ENCODE data around the gene SART1.

The SART1 gene

DNA sequence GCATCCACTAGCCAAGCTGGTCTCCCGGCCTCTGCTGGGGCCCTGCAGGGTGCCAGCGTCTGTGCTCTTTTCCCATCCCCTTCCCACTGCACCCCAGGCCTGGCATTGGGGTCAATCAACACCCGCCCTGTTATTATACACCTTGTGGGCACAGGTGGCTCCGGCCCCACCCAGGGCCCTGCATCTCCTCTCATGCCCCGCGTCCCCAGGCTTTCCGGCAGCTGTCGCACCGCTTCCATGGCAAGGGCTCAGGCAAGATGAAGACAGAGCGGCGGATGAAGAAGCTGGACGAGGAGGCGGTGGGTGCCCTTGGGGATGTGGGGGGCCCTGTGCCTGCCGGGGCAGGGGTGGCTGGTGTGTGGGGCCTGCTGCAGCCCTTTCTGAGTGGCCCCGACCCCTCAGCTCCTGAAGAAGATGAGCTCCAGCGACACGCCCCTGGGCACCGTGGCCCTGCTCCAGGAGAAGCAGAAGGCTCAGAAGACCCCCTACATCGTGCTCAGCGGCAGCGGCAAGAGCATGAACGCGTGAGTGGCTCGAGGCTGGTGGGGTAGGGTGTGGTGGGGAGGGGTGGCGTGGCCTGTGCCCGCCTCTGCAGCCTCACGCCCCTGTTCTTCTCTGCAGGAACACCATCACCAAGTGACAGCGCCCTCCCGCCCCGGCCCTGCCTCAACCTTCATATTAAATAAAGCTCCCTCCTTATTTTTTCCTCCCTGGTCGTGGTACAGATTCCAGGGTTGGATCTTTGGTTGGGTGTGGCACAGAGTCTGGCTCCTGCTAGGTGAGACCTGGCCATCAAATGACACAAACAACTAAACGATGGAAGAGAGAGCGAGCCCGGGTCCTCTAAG lies 17.1 kb downstream of the SART1 start:
- H3K27me3 ChIP-seq (ENCODE audit: insufficient read depth, low read depth, severe bottlenecking): no peaks in the 10 kb centered on the region
- H3K4me3 ChIP-seq (ENCODE audit: low read depth, low read length): no peak overlapping the region
- TF ChIP-seq, protein P1, sequence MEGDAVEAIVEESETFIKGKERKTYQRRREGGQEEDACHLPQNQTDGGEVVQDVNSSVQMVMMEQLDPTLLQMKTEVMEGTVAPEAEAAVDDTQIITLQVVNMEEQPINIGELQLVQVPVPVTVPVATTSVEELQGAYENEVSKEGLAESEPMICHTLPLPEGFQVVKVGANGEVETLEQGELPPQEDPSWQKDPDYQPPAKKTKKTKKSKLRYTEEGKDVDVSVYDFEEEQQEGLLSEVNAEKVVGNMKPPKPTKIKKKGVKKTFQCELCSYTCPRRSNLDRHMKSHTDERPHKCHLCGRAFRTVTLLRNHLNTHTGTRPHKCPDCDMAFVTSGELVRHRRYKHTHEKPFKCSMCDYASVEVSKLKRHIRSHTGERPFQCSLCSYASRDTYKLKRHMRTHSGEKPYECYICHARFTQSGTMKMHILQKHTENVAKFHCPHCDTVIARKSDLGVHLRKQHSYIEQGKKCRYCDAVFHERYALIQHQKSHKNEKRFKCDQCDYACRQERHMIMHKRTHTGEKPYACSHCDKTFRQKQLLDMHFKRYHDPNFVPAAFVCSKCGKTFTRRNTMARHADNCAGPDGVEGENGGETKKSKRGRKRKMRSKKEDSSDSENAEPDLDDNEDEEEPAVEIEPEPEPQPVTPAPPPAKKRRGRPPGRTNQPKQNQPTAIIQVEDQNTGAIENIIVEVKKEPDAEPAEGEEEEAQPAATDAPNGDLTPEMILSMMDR (IDR thresholded peaks at IDR 0.05; ENCODE audit: low read depth, low read length): no peak
- DNase-seq: no peak
- no peak overlapping the region for H3K27ac ChIP-seq
- H3K9me3 ChIP-seq (ENCODE audit: severe bottlenecking): no peaks in the 10 kb centered on the region
- H3K36me3 ChIP-seq: peaks cover 31% of the 10 kb centered on the region

DNA sequence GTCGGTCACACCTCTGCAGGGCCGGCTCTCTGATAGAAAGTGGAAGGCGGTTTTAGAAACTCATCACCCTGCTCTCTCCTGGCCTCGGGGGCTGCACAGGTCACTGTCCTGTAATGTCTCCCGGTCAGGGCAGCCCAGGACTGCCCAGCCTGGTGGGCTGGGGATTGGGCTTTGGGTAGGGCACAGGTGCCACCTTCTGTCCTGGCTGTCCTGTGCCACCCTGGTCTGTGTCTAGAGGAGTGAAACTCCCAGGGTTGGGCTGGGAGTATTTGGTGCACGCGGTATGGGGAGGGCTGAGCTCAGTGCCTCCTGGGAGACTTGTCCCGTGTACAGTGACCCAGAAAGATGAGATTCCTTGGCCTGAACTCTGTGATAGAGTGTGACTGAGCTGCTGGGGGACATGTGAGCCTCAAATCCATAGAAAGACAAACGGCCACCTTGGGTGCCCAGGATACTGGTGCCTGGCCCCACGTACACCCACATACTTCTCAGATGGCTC lies 17.8 kb downstream of the SART1 start:
- TF ChIP-seq, protein P1 (IDR thresholded peaks at IDR 0.05; ENCODE audit: low read depth, low read length): no peak
- Histone ChIP-seq H3K9me3 (ENCODE audit: severe bottlenecking) (no peaks in the 10 kb centered on the region), H3K27ac (no peak overlapping the region), H3K36me3 (peaks cover 31% of the 10 kb centered on the region), H3K4me3 (ENCODE audit: low read depth, low read length) (no peak overlapping the region), H3K27me3 (ENCODE audit: insufficient read depth, low read depth, severe bottlenecking) (no peaks in the 10 kb centered on the region)
- DNase-seq: no peak

DNA sequence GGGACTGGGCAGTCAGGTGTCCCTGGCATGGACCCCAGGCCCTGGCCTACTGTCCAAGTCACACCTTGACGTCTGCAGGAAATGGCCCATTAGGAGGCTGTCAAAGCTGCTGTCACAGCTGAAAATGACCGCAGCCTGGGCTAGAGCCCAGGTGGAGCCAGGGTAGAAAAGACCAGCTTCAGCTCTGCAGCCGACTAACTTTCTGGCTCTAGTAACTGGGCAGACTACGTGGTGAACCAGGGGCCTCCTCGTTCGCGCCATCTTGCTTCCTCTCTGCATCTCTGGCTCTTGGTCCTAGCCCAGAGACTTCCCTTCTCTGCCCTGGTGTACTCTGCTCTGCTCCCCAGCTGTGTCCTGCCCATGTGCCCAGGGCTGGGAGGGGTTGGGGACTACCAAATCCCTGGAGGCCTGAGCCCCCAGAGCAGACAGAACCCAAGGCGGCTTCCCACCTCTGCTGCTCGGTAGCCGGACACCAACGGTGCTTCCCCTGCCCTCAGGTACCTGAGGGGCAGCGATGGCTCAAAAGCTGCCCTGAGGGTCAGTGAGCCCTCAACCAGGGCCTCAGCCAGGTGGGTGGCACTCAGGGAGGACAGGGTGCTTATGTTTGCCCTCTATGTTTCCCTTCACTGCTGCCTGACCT lies 19.7 kb downstream of the SART1 start:
- TF ChIP-seq, protein P1 (IDR thresholded peaks at IDR 0.05; ENCODE audit: low read depth, low read length): no peak
- H3K27ac ChIP-seq: no peak overlapping the region
- H3K4me3 ChIP-seq (ENCODE audit: low read depth, low read length): no peak overlapping the region
- no peak for DNase-seq
- no peaks in the 10 kb centered on the region for H3K27me3 ChIP-seq (ENCODE audit: insufficient read depth, low read depth, severe bottlenecking)
- peaks cover 27% of the 10 kb centered on the region for H3K36me3 ChIP-seq
- no peaks in the 10 kb centered on the region for H3K9me3 ChIP-seq (ENCODE audit: severe bottlenecking)

GRCh38 chr11:65981972-65982823 lies 20.7 kb downstream of the SART1 start:
- TF ChIP-seq, protein P1 (IDR thresholded peaks at IDR 0.05; ENCODE audit: low read depth, low read length): no peak
- no peak for DNase-seq
- Histone ChIP-seq H3K4me3 (ENCODE audit: low read depth, low read length) (no peak overlapping the region), H3K9me3 (ENCODE audit: severe bottlenecking) (no peaks in the 10 kb centered on the region), H3K27ac (no peak overlapping the region), H3K36me3 (peaks cover 20% of the 10 kb centered on the region), H3K27me3 (ENCODE audit: insufficient read depth, low read depth, severe bottlenecking) (no peaks in the 10 kb centered on the region)

GRCh38 chr11:65982824-65983588 lies 21.5 kb downstream of the SART1 start:
- Histone ChIP-seq H3K9me3 (ENCODE audit: severe bottlenecking) (no peaks in the 10 kb centered on the region), H3K27ac (no peak overlapping the region), H3K36me3 (peaks cover 12% of the 10 kb centered on the region), H3K4me3 (ENCODE audit: low read depth, low read length) (no peak overlapping the region), H3K27me3 (ENCODE audit: insufficient read depth, low read depth, severe bottlenecking) (no peaks in the 10 kb centered on the region)
- no peak for DNase-seq
- TF ChIP-seq, protein P1 (IDR thresholded peaks at IDR 0.05; ENCODE audit: low read depth, low read length): no peak
